ENCODE measurements around the gene ATP10A. TPM values are rescaled to one million over a fixed set of nuclear protein-coding genes. Genes with fewer than 3 reads are reported as not detected.

Gene ATP10A
- polyA plus RNA-seq, 1 experiment, result 3.5 TPM

DNA sequence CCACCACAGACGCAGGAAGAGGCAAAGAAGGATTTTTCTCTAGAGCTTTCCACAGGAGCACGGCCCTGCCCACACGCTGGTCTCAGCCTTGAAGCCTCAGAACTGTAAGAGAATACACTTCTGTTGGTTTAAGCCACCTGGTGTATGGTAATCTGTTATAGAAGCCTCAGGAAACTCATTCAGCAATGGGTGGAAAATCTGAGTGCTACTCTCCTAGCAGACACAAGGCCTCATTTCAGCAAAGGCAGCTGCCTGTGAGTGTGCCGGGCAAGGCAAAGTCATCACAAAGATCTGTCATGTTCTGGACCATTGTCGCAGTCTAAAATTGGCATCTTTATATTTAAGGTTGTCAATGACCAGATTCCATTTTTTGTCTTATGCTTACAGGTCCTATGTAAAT lies 31.0 kb downstream of the ATP10A start:
- POLR2A ChIA-PET, result interaction anchor here (0.7 kb wide), 1 partner anchor 178 kb away, joined by 8 read pairs; no protein-coding TSS in a partner anchor
- H3K9me3 ChIP-seq (ENCODE audit: control insufficient read depth, insufficient read depth, low read length), result no peaks in the 10 kb centered on the region
- no peak overlapping the region for H3K4me3 ChIP-seq (ENCODE audit: low read depth, low read length)
- TF ChIP-seq, protein P1, sequence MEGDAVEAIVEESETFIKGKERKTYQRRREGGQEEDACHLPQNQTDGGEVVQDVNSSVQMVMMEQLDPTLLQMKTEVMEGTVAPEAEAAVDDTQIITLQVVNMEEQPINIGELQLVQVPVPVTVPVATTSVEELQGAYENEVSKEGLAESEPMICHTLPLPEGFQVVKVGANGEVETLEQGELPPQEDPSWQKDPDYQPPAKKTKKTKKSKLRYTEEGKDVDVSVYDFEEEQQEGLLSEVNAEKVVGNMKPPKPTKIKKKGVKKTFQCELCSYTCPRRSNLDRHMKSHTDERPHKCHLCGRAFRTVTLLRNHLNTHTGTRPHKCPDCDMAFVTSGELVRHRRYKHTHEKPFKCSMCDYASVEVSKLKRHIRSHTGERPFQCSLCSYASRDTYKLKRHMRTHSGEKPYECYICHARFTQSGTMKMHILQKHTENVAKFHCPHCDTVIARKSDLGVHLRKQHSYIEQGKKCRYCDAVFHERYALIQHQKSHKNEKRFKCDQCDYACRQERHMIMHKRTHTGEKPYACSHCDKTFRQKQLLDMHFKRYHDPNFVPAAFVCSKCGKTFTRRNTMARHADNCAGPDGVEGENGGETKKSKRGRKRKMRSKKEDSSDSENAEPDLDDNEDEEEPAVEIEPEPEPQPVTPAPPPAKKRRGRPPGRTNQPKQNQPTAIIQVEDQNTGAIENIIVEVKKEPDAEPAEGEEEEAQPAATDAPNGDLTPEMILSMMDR (IDR thresholded peaks at IDR 0.05; ENCODE audit: low read depth, low read length), result no peak
- CTCF ChIA-PET, result interaction anchor here (2.2 kb wide), 1 partner anchor 122 kb away, joined by 5 read pairs; no protein-coding TSS in a partner anchor
- peak overlapping the region; percentile 99 for H3K27ac ChIP-seq (ENCODE audit: low read depth, low read length)
- DNase-seq (ENCODE audit: low read depth, low spot score), result no peak
- no peaks in the 10 kb centered on the region for H3K27me3 ChIP-seq (ENCODE audit: control insufficient read depth, insufficient read depth, low read length)

DNA sequence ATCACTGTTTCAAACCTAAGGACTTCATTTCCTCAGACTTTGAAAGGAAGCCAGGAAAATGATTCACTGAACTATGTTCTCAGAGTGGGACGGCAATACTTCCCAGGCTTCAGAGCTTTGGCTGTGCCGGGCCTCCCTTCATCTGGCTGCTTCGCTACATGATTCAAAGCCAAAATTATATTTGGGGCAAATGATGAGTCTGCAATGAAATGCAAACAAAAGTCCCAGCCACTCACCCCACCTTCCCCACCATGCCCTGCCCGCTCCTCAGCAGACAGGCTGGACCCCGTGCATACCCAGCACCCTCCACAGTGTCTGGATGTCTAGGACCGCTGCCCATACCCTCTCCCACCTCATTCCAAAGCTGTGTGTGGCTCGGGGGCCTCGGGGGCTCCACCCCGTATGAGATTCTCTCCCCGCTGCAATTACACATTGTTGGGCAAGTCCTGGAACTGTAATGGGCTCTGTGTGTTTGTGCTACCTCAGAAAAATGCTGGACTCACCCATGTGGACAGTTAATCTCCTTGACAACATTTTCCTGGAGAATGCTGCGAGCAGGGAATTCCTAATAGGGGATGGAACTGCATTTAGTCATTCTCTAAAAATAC lies 32.2 kb downstream of the ATP10A start:
- ChIA-PET CTCF (interaction anchor here (2.2 kb wide), 1 partner anchor 121 kb away, joined by 5 read pairs; no protein-coding TSS in a partner anchor), POLR2A (interaction anchor here (0.8 kb wide), 1 partner anchor 41 kb away, joined by 4 read pairs; no protein-coding TSS in a partner anchor)
- peak; percentile 87 for DNase-seq (ENCODE audit: low read depth, low spot score)
- H3K9me3 ChIP-seq (ENCODE audit: control insufficient read depth, insufficient read depth, low read length), result no peaks in the 10 kb centered on the region
- TF ChIP-seq, protein P1 (IDR thresholded peaks at IDR 0.05; ENCODE audit: low read depth, low read length), result no peak
- no peaks in the 10 kb centered on the region for H3K27me3 ChIP-seq (ENCODE audit: control insufficient read depth, insufficient read depth, low read length)
- peak overlapping the region; percentile 53 for H3K4me3 ChIP-seq (ENCODE audit: low read depth, low read length)
- peak overlapping the region; percentile 99 for H3K27ac ChIP-seq (ENCODE audit: low read depth, low read length)

DNA sequence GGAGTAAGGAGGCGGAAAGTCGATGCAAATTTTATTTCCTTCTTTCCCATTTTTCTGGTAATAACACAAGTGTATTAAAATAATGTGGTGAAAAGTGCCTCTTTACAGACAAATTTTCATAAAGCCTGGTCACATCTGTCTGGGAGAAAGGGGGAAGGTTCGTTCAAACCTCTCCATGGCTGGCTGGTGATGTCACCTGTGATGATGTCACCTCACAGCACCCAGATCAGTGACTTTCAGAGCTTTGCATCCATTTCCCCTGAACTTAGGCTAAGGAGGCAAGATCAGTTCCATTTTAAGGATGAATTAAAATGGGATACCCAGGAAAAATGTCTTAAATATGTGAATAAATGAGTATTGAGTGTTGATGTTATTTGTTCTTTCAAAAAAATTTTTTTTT lies 34.1 kb downstream of the ATP10A start:
- H3K27ac ChIP-seq (ENCODE audit: low read depth, low read length), result no peak overlapping the region
- H3K27me3 ChIP-seq (ENCODE audit: control insufficient read depth, insufficient read depth, low read length), result no peaks in the 10 kb centered on the region
- POLR2A ChIA-PET, result no interaction called here
- TF ChIP-seq, protein P1 (IDR thresholded peaks at IDR 0.05; ENCODE audit: low read depth, low read length), result no peak
- no peak overlapping the region for H3K4me3 ChIP-seq (ENCODE audit: low read depth, low read length)
- DNase-seq (ENCODE audit: low read depth, low spot score), result no peak
- CTCF ChIA-PET, result no interaction called here
- no peaks in the 10 kb centered on the region for H3K9me3 ChIP-seq (ENCODE audit: control insufficient read depth, insufficient read depth, low read length)

DNA sequence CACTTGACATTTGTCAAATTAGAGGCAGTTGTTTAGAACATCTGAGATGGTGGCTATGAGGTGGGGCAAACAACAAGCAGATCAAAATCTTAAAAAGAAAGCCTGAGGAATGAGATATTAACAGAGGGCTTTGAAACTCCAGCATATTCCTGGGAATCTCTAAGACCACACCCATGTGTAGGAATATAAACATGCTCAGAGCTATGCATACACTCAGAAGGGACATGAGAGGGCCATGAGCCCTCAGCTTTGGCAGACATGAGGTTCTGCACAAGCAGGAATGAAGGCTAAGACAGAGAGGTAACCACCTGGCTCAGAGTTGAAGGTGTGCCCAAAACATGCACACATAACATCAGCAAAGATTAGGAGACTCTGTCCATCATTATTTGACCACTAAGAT lies 37.9 kb downstream of the ATP10A start:
- Histone ChIP-seq H3K27me3 (ENCODE audit: control insufficient read depth, insufficient read depth, low read length) (no peaks in the 10 kb centered on the region), H3K27ac (ENCODE audit: low read depth, low read length) (no peak overlapping the region), H3K4me3 (ENCODE audit: low read depth, low read length) (no peak overlapping the region), H3K9me3 (ENCODE audit: control insufficient read depth, insufficient read depth, low read length) (no peaks in the 10 kb centered on the region)
- ChIA-PET POLR2A (no interaction called here), CTCF (no interaction called here)
- TF ChIP-seq, protein P1 (IDR thresholded peaks at IDR 0.05; ENCODE audit: low read depth, low read length), result no peak
- no peak for DNase-seq (ENCODE audit: low read depth, low spot score)

DNA sequence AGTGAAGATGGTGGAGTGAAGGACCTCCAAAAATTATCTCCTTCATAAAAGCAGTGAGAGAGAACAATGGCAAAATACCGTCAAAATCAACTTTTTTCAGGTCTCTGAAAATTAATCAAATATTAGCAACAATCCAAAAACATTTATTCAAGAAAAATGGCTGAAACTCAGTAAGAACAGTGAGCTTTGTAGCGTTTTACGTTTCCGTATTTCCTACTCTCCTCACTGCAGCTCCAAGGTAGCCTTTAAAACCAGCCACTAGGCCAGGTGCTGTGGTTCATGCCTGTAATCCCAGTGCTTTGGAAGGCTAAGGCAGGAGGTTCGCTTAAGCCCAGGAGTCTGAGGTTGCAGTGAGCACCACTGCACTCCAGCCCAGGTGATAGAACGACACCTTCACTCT lies 38.5 kb downstream of the ATP10A start:
- H3K27me3 ChIP-seq (ENCODE audit: control insufficient read depth, insufficient read depth, low read length), result no peaks in the 10 kb centered on the region
- CTCF ChIA-PET, result interaction anchor here (0.5 to 0.6 kb wide), 2 partner anchors 23 to 29 kb away, joined by 4 read pairs; no protein-coding TSS in a partner anchor
- no peak for DNase-seq (ENCODE audit: low read depth, low spot score)
- no peak overlapping the region for H3K27ac ChIP-seq (ENCODE audit: low read depth, low read length)
- no peak overlapping the region for H3K4me3 ChIP-seq (ENCODE audit: low read depth, low read length)
- H3K9me3 ChIP-seq (ENCODE audit: control insufficient read depth, insufficient read depth, low read length), result no peaks in the 10 kb centered on the region
- POLR2A ChIA-PET, result no interaction called here
- TF ChIP-seq, protein P1 (IDR thresholded peaks at IDR 0.05; ENCODE audit: low read depth, low read length), result no peak

All from AG04450 (cell line).